GM21717 (cell line): ENCODE results near the gene TMEM161B.
"Not testable (repeated sequence)": the region's sequence is repeated elsewhere in the genome, so short reads cannot be mapped to it uniquely, and the experiment has no call there.

ENCODE experiments used
- ATAC-seq: cut with Tn5 transposase; IDR thresholded peaks from one replicate; pipeline ENCODE4 v1.9.1; 2021; ENCODE audit warnings: mild to moderate bottlenecking, moderate library complexity; ENCODE audit not compliant: unreplicated experiment

The TMEM161B gene

GRCh38 chr5:88268385-88269184 is at the start of gene TMEM161B:
TMEM161B (minus strand) TSS chr5:88268845; CDS start chr5:88268723, 122 bp downstream.
- peak; percentile 99 for ATAC-seq

- no peak for ATAC-seq
Observed at GRCh38 chr5:88304356-88304755, 35.7 kb upstream of the TMEM161B start.

GRCh38 chr5:88298425-88298824 is 29.8 kb upstream of the TMEM161B start:
- ATAC-seq: no peak

GRCh38 chr5:88290801-88291200 is 22.2 kb upstream of the TMEM161B start:
- no peak for ATAC-seq

GRCh38 chr5:88288528-88289197 is 20.0 kb upstream of the TMEM161B start:
- no peak for ATAC-seq

- no peak for ATAC-seq
Observed at GRCh38 chr5:88287846-88288527, 19.3 kb upstream of the TMEM161B start.

GRCh38 chr5:88287302-88287701 is 18.7 kb upstream of the TMEM161B start:
- no peak for ATAC-seq

GRCh38 chr5:88283690-88284089 is 15.0 kb upstream of the TMEM161B start:
- ATAC-seq: no peak

GRCh38 chr5:88281322-88281721 is 12.7 kb upstream of the TMEM161B start:
- no peak for ATAC-seq

- no peak for ATAC-seq
Observed at GRCh38 chr5:88279584-88279983, 10.9 kb upstream of the TMEM161B start.

- no peak for ATAC-seq
Observed at GRCh38 chr5:88276378-88276777, 7.7 kb upstream of the TMEM161B start.

- no peak for ATAC-seq
Observed at GRCh38 chr5:88275581-88275980, 6.9 kb upstream of the TMEM161B start.

- ATAC-seq: peak; percentile 18
Observed at GRCh38 chr5:88269222-88269771, 652 bp upstream of the TMEM161B start.

- ATAC-seq: not testable (repeated sequence)
Observed at GRCh38 chr5:88264565-88264964, 4.1 kb downstream of the TMEM161B start.

GRCh38 chr5:88263349-88263748 is 5.3 kb downstream of the TMEM161B start:
- ATAC-seq: no peak

GRCh38 chr5:88262116-88262515 is 6.5 kb downstream of the TMEM161B start:
- ATAC-seq: no peak

- no peak for ATAC-seq
Observed at GRCh38 chr5:88258636-88259035, 10.0 kb downstream of the TMEM161B start.

- no peak for ATAC-seq
Observed at GRCh38 chr5:88256872-88257271, 11.8 kb downstream of the TMEM161B start.

- no peak for ATAC-seq
Observed at GRCh38 chr5:88256037-88256436, 12.6 kb downstream of the TMEM161B start.

- no peak for ATAC-seq
Observed at GRCh38 chr5:88254320-88254719, 14.3 kb downstream of the TMEM161B start.

- no peak for ATAC-seq
Observed at GRCh38 chr5:88251048-88251711, 17.5 kb downstream of the TMEM161B start.
